GM18907 (cell line): Measurements from ENCODE around the gene PINLYP.

Source experiments
- ATAC-seq: cut with Tn5 transposase; IDR thresholded peaks from one replicate; pipeline ENCODE4 v1.9.1; 2021; ENCODE audit warnings: mild to moderate bottlenecking, moderate library complexity; ENCODE audit not compliant: unreplicated experiment

Gene PINLYP

DNA sequence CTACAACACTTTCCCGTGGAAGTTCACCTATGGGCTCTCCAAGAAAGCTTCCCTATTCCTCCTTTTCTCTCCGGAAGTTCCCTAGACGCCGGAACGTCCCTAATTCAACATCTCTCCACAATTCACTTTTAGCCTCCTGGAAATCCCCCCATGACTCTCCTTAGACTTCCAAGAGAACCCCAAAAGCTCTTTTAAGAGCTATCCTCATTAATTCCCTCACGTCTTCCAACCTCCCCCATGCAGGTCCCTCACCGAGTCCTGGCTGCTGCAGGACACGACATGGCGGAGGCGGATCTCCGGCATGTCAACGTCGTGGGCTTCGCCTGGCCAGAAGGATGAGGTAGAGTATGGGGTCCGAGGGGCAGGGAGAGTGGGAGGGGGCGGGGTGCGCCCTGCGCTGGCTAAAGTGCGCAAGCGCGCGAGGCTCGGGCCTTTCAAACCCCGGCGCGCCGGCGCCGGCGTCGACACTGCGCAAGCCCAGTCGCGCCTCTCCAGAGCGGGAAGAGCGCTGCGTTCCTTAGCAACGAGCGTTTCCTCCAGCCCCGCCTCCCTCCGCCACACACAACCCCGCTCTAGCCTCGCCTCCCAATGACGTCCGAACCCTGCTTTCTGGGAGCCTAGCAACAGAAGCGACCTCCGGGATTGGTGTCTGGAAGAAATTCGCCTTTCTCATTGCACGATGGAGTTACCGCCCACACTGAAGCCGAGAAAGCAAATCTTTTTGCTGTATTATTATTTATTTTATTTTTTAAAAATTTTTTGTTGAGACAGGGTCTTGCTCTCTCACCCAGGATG lies at the start of gene PINLYP, which contains the start of gene XRCC1:
Gene PINLYP, plus strand, starts transcription at position 646 of the 795 bp plus-strand sequence. CDS start 1,391 bp downstream, outside the sequence.
Gene XRCC1, minus strand, starts transcription at position 372 of the 795 bp plus-strand sequence. Its CDS starts 69 bp downstream, at position 303.
- ATAC-seq = peak; percentile 95

DNA sequence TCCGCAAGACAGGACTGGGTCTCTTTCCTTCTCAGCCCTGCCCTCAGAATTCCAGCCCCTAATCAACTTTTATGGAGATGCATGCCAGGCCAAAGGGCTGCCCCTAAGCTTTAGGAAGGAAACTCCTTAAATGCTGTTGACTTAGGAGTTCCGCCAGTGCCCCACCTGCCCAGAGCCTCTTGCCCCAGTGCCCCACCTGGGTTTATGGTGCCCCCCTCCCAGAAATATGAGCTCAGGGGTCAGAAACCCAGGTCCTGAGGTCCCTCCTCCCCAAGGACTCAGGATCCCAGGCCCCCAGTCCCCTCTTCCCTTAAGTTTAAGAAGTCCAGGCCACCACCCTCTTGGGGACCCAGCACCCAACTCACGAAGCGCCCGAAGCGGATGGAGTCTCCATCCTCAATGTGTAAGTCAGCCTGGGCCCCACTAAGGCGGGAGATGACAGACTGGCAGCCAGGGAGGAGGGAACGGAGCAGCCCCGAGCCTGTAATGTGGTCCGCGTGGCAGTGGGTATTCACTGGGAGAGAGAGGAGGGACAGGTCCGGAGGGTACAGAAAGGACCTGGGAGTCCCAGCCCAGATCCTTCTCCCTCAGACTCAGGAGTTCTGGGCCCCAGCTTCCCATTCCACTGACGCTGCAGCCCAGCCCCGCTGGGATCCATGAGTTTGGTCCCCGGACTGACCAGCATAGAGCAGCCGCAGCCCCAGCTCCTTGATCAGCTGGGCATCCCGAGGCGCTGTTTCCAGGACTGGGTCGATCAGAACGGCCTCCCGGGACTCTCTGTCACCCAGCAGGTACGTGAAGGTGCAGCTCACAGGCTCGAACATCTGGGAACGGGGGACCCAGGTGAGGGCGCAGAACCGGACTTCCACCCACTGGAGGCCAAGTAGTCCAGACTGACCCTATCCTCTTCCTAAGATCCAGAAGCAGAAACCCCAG lies 49.5 kb upstream of the PINLYP start:
- no peak for ATAC-seq

DNA sequence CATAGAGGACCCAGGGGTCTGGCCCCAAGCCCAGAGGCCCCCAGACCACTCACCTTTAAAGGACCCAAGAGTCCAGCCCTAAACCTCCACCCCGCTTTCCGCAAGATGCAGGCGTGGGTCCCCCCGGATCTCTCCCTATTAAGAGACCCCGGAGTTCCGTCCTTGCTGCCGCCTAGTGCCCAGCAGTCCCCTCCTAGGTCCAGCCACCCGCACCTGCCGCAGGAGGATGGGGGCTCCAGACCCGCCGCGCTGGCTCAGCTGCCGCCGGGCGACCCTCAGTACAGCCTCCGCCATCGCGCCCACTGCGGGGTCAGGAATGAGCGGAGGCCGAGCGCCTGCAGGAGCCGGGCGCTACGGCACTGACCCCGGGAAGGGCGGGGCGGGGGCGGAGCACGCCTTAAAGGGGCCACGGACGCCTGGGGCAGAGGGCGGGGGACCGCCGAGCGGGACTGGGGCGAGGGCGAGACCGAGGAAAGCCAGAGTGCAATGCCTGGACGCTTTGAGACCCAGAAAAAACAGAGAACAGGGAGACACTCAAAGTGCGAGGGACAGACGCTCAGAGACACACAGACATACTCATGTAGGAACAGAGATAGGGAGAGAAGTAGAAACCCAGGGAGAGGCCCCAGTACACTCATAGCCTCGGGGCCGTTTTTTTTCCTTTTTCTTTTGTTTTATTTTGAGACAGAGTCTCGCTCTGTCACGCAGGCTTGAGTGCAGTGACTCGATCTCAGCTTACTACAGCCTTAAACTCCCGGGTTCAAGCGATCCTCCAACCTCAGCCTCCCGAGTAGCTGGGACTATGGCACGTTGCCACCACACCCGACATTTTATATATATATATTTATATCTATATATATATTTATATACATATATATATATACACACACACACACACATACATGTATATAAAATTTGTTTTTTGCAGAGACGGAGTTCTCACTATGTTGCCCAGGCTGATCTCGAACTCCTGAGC lies 48.4 kb upstream of the PINLYP start, which contains the start of gene ETHE1:
Gene ETHE1, minus strand, starts transcription at position 318 of the 976 bp plus-strand sequence. Its CDS starts 24 bp downstream, at position 294.
- peak; percentile 69 for ATAC-seq

DNA sequence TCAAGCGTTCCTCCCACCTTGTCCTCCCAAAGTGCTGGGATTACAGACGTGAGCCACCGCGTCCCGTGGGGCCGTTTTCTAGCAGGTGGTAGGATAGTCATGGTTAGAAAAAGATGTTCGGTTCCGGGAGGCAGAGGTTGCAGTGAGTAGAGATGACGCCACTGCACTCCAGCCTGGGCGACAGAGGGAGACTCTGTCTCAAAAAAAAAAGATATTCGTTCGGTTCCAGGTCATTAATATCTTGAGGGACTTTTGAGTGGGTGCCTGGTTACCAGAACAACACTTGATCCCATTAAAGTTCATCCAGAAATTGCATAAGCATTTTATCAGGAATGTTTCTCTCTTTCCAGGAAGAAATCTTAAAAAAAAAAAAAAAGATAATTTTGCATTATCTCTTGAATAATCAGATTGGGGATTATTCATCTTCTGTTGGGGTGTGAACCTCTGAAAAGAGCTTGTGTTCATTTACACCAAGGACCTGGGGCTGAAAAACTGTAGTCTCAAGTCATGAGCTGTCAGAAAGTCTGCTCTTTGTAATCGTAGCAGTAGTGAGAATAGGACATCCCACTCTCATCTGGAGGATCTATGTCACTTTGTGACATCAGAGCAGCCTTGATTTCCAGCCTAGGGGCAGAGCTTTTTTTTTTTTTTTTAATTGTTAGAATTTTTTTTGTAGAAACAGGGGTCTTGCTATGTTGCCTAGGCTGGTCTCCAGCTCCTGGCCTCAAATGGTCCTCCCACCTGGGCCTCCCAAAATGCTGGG lies 47.6 kb upstream of the PINLYP start:
- no peak for ATAC-seq

DNA sequence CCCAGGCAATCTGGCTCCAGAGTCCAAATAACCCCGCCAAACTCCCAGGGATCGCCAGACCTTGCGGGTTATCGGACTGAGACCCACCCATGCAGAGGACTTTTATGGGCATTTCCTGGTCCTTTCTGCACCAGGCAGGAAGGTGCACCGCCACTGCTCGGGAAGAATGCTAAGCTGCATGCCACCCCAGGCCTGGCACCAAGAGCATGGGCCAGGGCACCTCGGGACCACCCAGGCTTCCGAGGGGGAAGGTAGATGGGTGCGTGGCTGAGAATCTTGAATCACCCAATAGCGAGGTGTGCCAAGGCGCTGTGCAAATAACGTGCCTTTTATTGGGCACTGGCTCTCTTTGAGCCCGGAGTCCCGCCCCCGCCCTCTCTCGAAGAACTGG lies 43.0 kb upstream of the PINLYP start:
- peak; percentile 23 for ATAC-seq

DNA sequence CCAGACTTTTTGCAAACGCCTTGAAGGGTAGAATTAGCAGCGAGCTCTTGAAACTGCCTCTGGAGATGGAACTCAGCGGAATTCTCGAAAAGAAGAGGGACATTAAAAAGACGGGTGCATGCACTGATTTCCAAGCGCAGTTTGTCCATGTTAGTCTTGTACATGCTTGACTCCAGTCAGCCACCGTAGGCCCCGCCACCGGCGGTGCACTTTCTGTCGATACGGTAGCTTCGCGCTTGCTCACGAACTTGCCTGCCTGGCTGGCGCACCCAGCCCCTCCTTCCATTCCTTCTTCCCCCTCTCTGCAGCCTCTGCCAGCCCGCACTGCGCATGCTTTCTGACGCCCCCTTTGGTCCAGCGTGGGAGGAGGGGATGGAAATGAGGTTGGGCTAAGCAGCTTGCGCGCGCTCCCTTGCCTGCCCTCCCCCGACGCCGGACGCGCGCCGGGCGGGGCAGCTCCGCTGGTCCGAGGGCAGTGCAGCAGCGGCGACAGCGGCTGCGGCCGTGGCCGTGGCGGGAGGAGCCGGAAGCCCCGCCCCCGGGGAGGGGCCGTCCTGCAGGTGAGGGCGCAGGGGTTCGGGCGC lies 42.5 kb upstream of the PINLYP start, which contains the start of gene ZNF575:
Gene ZNF575, plus strand, starts transcription at position 227 of the 584 bp plus-strand sequence. CDS start 1,235 bp downstream, outside the sequence.
- ATAC-seq = peak; percentile 54

DNA sequence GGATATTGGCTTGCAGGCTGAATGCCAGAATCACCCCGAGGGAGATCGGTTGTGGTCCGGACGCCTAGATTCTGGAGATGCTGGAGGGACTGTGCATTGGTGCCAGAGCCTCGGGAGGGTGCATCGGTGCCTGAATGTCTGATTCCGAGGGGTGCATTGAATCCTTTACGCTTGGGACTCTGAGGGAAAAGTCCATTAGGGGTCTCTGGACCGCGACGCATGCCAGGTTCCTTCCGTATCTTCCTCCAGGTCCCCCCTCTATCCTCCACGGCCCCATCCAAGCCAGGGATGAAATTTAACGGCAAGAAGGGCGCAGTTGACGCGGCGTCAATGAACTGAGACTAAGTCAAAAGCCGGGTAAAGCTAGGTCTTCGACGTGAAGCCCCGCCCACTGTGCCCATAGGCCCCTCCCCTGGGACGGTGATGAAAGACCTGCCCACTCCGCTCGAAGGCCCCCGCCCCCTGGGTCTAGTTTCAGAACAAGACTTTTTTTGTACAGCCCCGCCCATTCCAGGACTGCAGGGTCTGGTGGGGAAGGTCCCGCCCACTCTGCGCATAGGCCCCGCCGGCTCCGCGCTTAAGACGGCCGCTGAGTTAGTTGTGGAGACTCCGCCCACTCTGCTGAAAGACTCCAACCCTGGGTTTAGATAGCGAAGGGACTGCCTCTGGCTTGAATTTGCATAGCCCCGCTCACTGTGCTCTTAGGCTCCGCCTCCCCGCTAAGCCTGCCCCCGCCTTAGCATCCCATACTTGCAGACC lies 41.9 kb upstream of the PINLYP start:
- ATAC-seq = peak; percentile 58

DNA sequence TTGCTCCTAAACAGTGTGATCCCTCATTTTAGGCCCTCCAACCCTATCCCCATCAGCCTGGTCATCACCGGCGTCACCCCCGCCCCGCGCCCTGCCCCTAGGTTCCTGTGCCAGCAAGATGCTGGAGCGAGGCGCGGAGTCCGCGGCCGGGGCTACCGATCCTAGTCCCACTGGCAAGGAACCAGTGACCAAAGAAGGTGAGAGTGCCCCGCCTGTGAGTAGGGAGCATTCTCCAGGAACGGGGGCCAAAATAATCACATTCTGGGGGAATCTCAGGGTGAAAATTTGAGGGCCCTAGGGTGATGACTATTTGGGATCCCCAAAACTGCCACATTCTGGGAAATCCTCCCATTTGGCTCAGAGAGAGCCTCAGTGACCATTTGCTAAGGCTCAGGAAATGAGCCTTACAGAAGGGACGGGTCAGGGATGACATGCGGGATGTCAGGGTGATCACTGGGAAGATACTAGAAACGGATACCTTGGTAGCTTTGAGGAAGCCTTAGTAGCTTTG lies 41.2 kb upstream of the PINLYP start:
- no peak for ATAC-seq

DNA sequence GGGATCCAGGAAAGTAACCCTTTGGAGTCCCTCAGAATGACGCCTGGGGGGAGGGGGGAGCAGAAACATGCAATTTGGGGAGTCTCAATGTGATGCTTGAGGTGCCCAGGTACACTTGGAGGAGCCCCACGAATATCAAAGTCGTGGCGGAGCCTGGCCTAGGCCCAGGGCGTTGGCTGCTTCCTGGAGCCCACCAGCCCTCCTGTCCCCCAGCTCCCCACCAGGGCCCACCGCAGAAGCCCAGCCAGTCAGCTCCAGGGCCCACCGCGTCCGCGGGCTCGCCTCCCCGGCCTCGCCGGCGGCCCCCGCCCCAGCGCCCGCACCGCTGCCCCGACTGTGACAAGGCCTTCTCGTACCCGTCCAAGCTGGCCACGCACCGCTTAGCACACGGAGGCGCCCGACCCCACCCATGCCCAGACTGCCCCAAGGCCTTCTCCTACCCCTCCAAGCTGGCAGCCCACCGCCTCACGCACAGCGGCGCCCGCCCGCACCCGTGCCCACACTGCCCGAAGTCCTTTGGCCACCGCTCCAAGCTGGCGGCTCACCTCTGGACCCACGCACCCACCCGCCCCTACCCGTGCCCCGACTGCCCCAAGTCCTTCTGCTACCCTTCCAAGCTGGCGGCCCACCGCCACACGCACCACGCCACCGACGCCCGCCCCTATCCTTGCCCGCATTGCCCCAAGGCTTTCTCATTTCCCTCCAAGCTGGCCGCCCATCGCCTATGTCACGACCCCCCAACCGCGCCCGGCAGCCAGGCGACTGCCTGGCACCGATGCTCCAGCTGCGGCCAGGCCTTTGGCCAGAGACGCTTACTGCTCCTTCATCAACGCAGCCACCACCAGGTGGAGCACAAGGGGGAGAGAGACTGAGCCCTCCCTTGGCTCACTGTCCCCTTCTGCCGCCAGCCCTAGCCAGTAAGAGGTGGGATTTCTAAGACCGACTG lies 40.5 kb upstream of the PINLYP start:
- ATAC-seq = no peak

DNA sequence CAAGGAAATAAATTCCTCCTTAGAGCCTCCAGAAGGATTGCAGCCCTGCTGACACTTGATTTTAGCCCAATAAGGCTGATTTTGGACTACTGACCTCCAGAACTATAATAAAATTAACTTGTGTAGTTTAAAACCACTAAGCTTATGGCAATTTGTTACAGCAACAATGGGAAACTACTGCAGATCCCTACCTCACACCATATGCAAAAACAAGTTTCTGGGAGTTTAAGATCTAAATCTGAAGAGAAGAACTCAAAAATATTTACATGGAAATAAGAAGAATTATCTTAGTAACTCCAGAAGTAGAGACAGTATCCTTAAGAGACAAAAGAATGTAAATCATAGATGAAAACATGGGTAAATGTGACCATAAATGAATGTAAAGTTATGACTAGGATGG lies 36.7 kb upstream of the PINLYP start:
- ATAC-seq = no peak

DNA sequence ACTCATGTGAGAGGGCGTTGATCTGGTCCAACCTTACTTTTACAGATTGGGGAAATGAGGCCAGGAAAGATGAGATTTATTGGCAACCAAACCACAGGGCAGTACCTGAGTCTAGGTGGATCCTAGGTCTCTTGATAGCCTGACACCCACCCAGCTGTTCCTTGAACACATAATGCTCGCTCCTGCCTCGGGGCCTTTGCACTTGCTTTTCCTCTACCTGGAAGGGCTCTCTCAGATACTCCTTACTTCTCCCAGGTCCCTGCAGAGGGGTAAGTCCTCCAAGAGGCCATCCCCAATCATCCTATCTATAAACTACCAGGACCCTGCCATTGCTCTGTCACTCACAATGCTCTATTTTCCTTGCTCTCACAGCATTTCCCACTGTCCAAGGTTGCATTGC lies 35.2 kb upstream of the PINLYP start:
- ATAC-seq = no peak

DNA sequence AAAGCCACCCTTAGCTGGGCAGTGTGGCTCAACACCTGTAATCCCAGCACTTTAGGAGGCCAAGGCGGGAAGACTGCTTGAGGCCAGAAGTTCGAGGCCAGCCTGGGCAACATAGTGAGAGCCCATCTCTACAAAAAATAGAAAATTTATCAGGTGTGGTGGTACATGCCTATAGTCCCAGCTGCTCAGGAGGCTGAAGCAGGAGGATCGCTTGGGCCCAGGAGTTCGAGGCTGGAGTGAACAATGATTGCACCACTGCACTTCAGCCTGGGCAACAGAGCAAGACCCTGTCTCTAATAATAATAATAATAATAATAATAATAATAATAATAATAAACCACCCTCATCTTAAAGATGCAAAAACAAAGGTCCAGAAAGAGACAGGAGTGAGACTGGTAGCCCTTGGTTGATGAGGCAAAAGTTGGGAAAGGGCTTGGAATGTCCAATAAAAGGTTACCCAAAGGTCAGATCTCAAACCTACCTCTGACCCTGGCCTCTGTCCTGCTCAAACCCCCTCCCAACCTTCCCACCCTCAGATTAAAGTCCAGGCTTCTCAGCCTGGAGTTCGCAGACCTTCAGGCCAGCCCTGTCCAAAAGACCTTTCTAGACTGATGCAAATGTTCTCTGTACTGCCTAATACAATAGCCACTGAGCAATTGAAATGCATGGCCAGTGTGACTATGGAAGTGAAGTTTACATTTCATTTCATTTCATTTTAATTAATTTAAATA lies 33.5 kb upstream of the PINLYP start:
- no peak for ATAC-seq

DNA sequence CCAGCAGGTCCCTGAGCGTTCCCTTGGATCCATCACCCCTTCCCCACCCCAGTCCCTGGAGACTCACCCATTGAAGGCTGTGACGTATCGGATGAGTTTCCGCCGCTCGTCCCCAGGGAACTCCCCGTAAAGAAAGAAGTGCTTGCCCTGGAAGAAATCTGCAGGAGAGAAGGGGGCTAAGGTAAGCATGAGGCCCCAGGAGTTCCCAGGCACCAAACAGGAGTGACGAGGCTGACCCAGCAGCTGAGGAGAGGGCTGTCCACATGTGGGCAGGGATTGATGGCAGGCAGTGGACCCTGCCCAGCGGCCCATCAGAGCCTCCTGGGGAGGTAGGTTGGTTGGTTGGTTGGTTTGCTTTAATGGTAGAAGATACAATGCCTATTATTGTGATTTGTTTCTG lies 31.5 kb upstream of the PINLYP start:
- ATAC-seq = no peak

DNA sequence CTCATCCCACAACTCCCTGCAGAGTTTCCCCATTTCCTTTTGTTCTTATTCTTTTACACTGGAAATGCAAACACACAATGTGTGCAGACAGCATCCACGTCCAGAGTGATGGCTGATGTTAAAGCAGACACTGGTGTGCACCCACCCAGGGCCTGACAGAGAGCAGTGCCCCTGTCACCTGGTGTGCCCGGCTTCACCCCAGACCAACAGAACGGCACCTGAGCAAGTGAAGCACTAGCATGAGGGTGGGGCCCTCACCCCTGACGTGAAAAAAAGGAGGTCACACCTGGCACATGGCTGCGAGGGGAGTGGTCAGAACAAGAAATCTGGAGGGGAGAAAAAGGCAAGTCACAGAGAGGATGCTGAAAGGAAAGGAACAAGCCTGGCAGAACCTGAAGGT lies 30.3 kb upstream of the PINLYP start:
- no peak for ATAC-seq

DNA sequence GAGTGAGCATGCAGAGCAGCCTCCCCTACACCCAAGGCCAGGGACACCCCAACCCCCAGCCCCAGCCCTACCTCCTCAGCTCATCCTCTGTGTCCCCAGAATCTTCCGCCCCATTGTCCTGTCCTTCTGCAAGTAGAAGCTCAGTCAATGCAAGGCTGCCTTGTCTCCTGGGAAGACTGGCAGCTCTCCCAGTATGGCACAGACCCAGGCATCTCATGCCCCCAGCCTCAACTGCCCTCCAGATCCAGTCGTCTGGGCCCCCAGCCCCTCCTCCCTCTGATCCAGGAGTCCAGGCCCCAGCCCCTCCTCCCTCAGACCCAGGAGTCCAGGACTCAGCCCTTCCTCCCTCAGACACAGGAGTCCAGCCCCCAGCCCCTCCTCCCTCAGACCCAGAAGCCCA lies 29.6 kb upstream of the PINLYP start:
- no peak for ATAC-seq

DNA sequence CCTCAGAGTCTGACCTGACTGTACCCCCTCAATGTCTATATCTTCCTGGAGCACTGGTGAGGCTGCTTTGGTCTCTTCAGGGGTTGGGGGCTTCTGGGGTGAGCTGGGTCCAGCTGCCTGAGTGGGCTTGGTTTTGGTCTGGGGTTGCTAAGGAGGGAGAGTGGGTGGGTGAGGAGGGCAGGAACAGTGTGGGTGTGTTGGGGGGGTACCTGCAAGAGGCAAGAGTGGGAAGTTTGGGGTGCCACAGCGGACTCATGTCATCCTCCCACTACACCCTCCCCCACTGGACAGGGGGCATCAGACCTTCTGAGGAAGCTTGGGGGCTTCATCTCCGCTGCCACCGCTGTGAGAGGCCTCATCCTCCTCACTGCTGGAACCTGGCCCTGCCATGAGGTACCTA lies 29.0 kb upstream of the PINLYP start:
- no peak for ATAC-seq
